Smooth muscle cell (in vitro differentiated cells): Measurements from ENCODE around the gene H2AZ2. TPM values are rescaled to one million over a fixed set of nuclear protein-coding genes. Genes with fewer than 3 reads are reported as not detected.
A peak's percentile ranks its signal among the peaks of the same experiment; 100 is the strongest.

ENCODE experiments used
- DNase-seq: peaks from one replicate; lab custom pipeline; 2025; ENCODE audit not compliant: unreplicated experiment; lab: John Stamatoyannopoulos, UW
- H2AFZ ChIP-seq: fragments of 200-600 bp; sonication (generic); 2 replicates; pipeline ENCODE4 v1.6.0; 2016; ENCODE audit warnings: antibody characterized with exemption, low read depth, mild to moderate bottlenecking
- H3F3A ChIP-seq: fragments of 200-600 bp; sonication (generic); 2 replicates; pipeline ENCODE4 v1.6.0; 2017; ENCODE audit warnings: antibody characterized with exemption, low read depth
- H3K27ac ChIP-seq: fragments of 200-600 bp; sonication (generic); 2 replicates; pipeline ENCODE4 v1.5.1; 2016; ENCODE audit warnings: low read depth, mild to moderate bottlenecking
- H3K27me3 ChIP-seq: fragments of 200-600 bp; sonication (generic); 2 replicates; pipeline ENCODE4 v1.6.1; 2016; ENCODE audit warnings: low read depth, mild to moderate bottlenecking
- H3K36me3 ChIP-seq: fragments of 200-600 bp; sonication (generic); 2 replicates; pipeline ENCODE4 v1.5.1; 2016; ENCODE audit warnings: low read depth
- H3K4me1 ChIP-seq: fragments of 200-600 bp; sonication (generic); 2 replicates; pipeline ENCODE4 v1.5.1; 2016; ENCODE audit warnings: low read depth
- H3K4me2 ChIP-seq: fragments of 200-600 bp; sonication (generic); 2 replicates; pipeline ENCODE4 v1.6.0; 2016; ENCODE audit warnings: mild to moderate bottlenecking
- H3K4me3 ChIP-seq: fragments of 200-600 bp; sonication (generic); 2 replicates; pipeline ENCODE4 v1.5.1; 2016; ENCODE audit warnings: mild to moderate bottlenecking
- H3K79me2 ChIP-seq: fragments of 200-600 bp; sonication (generic); 2 replicates; pipeline ENCODE4 v1.6.0; 2016; ENCODE audit warnings: low read depth, mild to moderate bottlenecking
- H3K9ac ChIP-seq: fragments of 200-600 bp; sonication (generic); 2 replicates; pipeline ENCODE4 v1.6.0; 2016; ENCODE audit warnings: low read depth
- H3K9me3 ChIP-seq: fragments of 200-600 bp; sonication (generic); replicated peaks from 2 replicates; pipeline ENCODE4 v1.5.1; 2016; ENCODE audit warnings: low read depth
- H4K20me1 ChIP-seq: fragments of 200-600 bp; sonication (generic); 2 replicates; pipeline ENCODE4 v1.6.0; 2016; ENCODE audit warnings: low read depth
- CTCF ChIP-seq: fragments of 200-600 bp; sonication (generic); IDR thresholded peaks from 2 replicates; pipeline ENCODE4 v1.5.1; 2017; ENCODE audit warnings: borderline replicate concordance, mild to moderate bottlenecking, antibody characterized with exemption; ENCODE audit not compliant: insufficient read depth, poor library complexity, severe bottlenecking
- WGBS: methylation state at CpG from one replicate; pipeline ENCODE4 v1.1.7; 2016; ENCODE audit warnings: low lambda C conversion rate; 5-methylcytosine and 5-hydroxymethylcytosine counted together
- polyA plus RNA-seq: library from polyadenylated mRNA; unstranded; fragments of >200 nt; fragmentation: Nextera tagmentation; extraction: Ambion mirVana; gene quantifications from 2 replicates; pipeline ENCODE4 v1.2.1, GENCODE V29; 2016
- total RNA-seq: library from RNA; depleted of rRNA; stranded (reverse); fragments of >200 nt; gene quantifications from 2 replicates; pipeline ENCODE4 v1.2.3, GENCODE V29; 2014

H2AZ2 gene
- total and polyA plus RNA-seq, 2 experiments from 2014 or later: 122 to 135 TPM

- no peak overlapping the region for H3K4me3 ChIP-seq
- no peak for TF ChIP-seq CTCF
- no peaks in the 10 kb centered on the region for H3K27me3 ChIP-seq
- peaks cover 23% of the 10 kb centered on the region for H4K20me1 ChIP-seq
- peaks cover 24% of the 10 kb centered on the region for H3K4me1 ChIP-seq
- peaks cover 30% of the 10 kb centered on the region for H3K79me2 ChIP-seq
- H3K9me3 ChIP-seq: no peaks in the 10 kb centered on the region
- no peaks in the 10 kb centered on the region for H3K36me3 ChIP-seq
- peaks cover 23% of the 10 kb centered on the region for H3F3A ChIP-seq
- H3K4me2 ChIP-seq: no peak overlapping the region
- H3K27ac ChIP-seq: no peak overlapping the region
- DNase-seq: no peak
- WGBS: 97% methylated on average over 6 of the region's 6 CpGs
- no peak overlapping the region for H3K9ac ChIP-seq
- no peak overlapping the region for H2AFZ ChIP-seq
These were observed 39.4 kb upstream of the H2AZ2 start for GRCh38 chr7:44887293-44887692.

- Histone ChIP-seq H3K9me3 (no peaks in the 10 kb centered on the region), H4K20me1 (peaks cover 37% of the 10 kb centered on the region), H3K4me3 (peak within 1 kb of the TSS; percentile 84), H3K4me1 (peaks cover 39% of the 10 kb centered on the region), H3K27ac (peak within 1 kb of the TSS; percentile 99), H2AFZ (peak within 1 kb of the TSS; percentile 80), H3K36me3 (no peaks in the 10 kb centered on the region), H3K9ac (peak within 1 kb of the TSS; percentile 99), H3K79me2 (peaks cover 45% of the 10 kb centered on the region), H3K4me2 (peak within 1 kb of the TSS; percentile 89), H3F3A (peaks cover 28% of the 10 kb centered on the region), H3K27me3 (no peaks in the 10 kb centered on the region)
- TF ChIP-seq CTCF: no peak
- WGBS: 2% methylated on average over 62 of the region's 72 CpGs
- peak; percentile 84 for DNase-seq
These were observed 37.8 kb upstream of the H2AZ2 start, which contains the start of gene PURB for GRCh38 chr7:44885394-44886317. PURB (minus strand) TSS chr7:44885530; CDS start chr7:44885348, 182 bp downstream.

- Histone ChIP-seq H3F3A (peaks cover 28% of the 10 kb centered on the region), H3K27ac (peak overlapping the region; percentile 99), H3K4me3 (peak overlapping the region; percentile 84), H4K20me1 (peaks cover 45% of the 10 kb centered on the region), H2AFZ (no peak overlapping the region), H3K9ac (peak overlapping the region; percentile 99), H3K4me1 (peaks cover 44% of the 10 kb centered on the region), H3K36me3 (no peaks in the 10 kb centered on the region), H3K27me3 (no peaks in the 10 kb centered on the region), H3K4me2 (peak overlapping the region; percentile 89), H3K9me3 (no peaks in the 10 kb centered on the region), H3K79me2 (peaks cover 53% of the 10 kb centered on the region)
- TF ChIP-seq CTCF: no peak
- DNase-seq: peak; percentile 65
- WGBS: 1% methylated on average over 89 of the region's 107 CpGs
These were observed 36.9 kb upstream of the H2AZ2 start for GRCh38 chr7:44884621-44885393.
